Measurements from ENCODE around the gene TRPM3.
"Not testable (repeated sequence)": the region's sequence is repeated elsewhere in the genome, so short reads cannot be mapped to it uniquely, and the experiment has no call there.

The TRPM3 gene

GRCh38 chr9:70724794-70725193 is 396.6 kb downstream of the TRPM3 start:
- not testable (repeated sequence) for DNase-seq

DNA sequence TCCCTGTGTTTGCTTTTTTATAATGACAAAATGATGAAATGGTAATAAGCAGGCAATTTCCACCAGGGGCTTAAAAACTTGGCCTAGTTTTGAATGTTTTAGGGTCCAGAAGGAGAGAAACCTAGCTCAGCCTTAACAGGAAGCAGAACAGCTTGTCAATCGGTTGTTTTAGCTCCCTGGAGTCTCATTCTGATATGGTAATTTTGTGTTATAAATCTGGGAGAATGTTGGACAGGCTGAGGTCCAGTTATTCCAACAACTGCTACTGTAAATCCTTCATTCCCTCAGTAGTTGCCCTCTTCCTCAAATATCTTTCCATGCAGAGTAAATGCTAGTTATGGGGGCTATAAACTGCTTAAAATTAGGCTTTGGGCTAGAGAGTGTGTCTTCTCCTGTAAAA is 397.4 kb downstream of the TRPM3 start:
- DNase-seq: not testable (repeated sequence)

DNA sequence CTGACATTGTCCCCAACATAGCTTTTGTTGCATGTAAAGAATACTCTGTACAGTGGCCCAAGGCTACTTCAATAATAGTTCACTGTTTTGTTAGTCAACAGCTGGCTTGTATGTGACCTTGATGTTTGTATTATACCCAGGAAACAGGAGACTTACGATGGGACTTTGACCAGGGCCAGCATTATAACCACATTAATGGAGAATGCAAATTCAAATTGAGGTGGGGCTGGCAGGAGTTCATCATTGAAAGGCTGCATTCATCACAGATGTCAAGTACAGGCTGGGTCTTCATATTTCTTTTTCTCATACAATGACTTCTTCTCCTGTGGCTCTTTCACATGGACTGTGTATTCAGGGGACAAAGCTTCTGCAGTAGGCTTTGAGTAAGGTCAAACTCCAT is 414.6 kb downstream of the TRPM3 start:
- DNase-seq: not testable (repeated sequence)

DNA sequence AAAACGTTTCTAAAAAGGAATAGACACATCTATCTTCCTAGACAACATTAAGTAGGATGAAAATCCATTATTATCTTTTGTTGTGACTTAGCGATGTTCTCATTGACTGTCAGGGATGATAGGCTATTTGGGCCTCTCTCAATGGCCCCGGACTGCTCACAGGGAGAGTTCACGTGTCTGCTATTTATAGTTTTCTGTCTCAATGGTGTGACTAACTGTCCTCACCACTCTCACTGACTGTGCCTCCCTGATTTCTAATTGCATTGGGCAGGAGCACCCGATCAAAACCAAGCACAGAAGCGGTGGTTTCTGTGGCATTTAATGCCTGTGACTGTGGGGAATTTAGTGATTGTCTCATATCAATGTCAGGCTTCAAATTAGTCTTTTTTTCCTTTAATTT is 420.3 kb downstream of the TRPM3 start:
- no peak for DNase-seq

- DNase-seq: no peak
These were observed 424.6 kb downstream of the TRPM3 start for GRCh38 chr9:70696694-70697335.

GRCh38 chr9:70694758-70695157 is 426.7 kb downstream of the TRPM3 start:
- no peak for DNase-seq

DNA sequence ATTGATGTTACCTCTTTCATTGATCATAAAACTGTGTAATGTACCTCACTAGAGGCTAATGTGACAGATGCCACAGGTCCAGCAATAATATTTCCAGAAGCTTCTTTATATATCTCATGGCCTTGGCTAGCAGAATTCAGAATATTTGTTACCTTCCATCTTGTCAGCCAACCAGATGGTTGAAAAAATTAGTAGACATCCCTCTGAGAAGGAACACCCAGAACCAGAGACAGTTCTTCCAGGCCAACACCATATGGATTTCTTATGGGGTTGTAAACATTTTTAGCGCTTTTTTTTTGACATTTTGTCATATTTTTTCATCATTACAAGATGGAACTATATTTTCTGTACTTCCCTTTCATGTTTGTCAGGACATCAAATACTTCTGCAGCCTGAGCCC is 428.2 kb downstream of the TRPM3 start:
- DNase-seq: no peak

DNA sequence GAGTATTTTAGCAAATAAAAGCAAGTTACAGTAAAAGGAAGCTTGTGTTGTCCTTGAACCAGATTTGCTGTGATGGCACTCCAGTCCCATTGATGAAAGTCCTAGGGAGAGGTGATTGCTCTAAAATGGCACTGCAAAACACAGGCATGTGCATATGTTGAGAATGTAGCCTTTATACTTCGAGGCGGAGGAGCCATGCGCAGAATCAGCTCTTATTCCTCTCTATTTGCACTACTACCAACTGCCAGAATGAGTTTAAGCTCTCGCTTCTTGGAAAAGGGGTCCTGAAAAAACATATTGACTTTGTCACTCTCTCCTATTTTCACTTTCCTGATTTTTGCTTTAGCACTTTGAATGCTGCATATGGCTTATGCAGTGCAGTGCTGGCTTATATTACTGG is 429.0 kb downstream of the TRPM3 start:
- no peak for DNase-seq

GRCh38 chr9:70688704-70689103 is 432.7 kb downstream of the TRPM3 start:
- no peak for DNase-seq

DNA sequence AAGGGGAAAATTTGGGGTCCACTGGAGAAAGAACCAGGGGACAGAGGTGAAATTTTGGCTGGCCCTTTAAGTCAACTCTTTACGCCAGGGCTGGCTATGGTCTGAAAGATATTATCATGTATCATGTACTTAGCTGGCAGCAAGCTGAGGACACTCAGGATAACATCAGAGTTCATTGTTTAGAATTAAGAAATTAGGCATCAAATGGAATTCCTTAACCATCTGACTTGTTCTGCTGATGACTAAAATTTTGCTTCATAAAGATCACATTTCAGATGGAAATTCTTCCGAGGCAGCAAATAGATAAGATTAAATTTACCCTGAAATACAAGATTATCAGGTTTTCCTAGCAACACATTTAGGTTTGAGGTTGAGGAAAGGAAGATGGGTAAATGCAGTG is 437.6 kb downstream of the TRPM3 start:
- DNase-seq: no peak

- no peak for DNase-seq
These were observed 439.1 kb downstream of the TRPM3 start for GRCh38 chr9:70682298-70682697.

- no peak for DNase-seq
These were observed 441.6 kb downstream of the TRPM3 start for GRCh38 chr9:70679845-70680244.

DNA sequence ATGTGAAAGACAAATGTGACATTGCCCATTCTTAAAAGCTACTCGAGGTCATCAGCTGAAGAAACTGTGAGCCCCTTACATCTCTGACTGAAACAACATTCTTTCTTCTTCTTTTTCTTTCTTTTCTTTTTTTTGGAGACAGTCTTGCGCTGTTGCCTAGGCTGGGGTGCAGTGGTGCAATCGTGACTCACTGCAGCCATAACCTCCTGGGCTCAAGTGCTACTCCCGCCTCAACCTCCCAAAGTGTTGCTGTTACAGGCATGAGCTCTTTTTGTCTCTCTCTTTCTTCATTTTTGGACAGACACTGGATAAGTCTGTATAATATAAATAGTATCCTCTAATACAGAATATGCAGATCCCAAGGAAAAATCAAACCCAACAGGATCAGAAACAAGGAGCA is 443.3 kb downstream of the TRPM3 start:
- DNase-seq: no peak

DNA sequence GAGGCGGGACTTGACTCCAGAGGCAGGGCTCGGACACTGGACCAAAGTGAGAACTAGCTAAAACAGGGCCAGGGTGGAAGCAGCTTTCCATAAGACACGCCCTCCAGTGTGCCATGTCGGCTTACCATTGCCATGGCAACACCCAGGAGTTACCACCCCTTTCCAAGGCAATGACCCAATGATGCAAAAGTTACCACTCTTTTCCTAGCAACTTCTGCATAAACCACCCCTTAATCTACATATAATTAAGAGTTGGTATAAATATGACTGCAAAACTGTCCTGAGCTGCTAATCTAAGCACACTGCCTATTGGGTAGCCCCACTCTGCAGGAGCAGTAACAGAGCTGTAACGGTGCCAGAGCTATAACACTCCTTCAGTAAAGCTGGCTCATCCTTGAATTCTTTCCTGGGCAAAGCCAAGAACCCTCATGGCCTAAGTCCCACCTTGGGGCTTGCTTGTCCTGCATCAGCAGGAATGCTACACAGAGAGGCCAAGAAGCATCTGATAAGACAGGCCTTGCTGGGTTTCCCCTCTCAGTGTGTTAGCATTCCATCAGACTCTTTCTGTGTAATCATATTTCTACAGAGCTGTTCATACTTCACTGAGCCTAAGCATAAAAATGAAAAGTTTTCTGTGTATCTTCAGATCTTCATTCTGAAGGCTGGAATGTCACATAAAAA is 444.2 kb downstream of the TRPM3 start:
- DNase-seq: no peak

- no peak for DNase-seq
These were observed 445.5 kb downstream of the TRPM3 start for GRCh38 chr9:70675868-70676370.

- no peak for DNase-seq
These were observed 447.6 kb downstream of the TRPM3 start for GRCh38 chr9:70673844-70674243.

DNA sequence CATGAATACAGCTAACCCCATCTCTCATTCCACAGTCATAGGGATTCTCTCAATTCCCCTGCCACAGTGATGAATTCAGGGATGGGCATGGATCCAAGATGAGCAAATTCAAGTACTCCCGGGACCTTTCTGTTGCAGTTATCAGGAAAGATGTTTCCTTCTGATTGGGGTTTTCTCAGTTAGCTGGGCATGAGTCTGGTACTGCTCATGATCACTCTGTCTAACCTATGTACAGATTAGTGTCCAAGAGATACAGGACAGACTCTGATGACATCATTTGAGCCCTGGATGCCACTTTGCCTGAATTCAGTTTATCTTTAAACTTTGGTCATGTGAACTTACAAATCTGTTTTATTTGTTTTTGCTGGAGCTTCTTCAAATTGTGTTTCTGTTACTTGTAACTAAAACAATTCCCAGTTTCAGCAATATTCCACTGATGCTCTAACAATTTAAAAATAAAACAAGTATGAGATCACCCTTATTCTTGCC is 449.2 kb downstream of the TRPM3 start:
- DNase-seq: no peak

- DNase-seq: no peak
These were observed 452.7 kb downstream of the TRPM3 start for GRCh38 chr9:70668751-70669150.

GRCh38 chr9:70658765-70659164 is 462.7 kb downstream of the TRPM3 start:
- no peak for DNase-seq

GRCh38 chr9:70656281-70656680 is 465.1 kb downstream of the TRPM3 start:
- DNase-seq: no peak

- no peak for DNase-seq
These were observed 467.3 kb downstream of the TRPM3 start for GRCh38 chr9:70654144-70654543.

GRCh38 chr9:70644627-70645026 is 476.8 kb downstream of the TRPM3 start:
- DNase-seq: not testable (repeated sequence)

DNA sequence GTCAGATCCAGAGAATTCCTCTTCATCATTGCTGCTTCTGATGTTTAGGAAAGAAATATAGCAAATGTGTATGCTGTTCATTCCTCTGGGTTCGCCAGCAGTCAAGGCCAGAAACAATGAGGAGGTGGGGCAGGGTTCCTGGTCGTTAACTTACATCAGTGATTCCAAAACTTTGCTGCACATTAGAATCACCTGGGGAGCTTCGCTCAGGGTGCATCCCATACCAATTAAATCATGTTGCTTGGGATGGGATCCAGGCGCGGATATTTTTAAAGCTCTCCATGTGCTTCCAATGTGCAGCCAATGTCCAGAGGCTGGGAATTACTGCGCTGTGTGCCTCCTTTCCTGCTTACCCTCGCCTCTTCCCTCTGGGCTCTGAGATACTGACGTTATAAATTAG is 479.1 kb downstream of the TRPM3 start:
- no peak for DNase-seq

DNA sequence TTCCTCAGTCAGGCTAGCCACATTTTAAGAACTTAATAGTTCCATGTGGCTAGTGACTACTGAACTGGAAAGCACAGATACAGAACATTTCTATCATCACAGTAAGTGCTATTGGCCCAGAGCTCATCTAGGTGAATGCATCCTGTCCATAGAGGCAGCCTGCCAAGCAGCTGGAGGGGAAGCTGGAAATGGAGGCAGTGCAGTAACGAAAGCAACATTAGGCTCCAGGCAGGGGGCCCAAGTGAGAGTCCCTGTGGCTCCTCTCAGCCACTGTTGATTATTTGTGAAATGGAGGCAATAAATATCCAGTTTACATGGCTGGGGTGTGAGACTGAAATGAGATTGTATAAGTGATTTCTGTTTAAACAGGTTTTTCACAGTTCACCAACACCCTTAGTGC is 479.8 kb downstream of the TRPM3 start:
- DNase-seq: no peak

GRCh38 chr9:70641031-70641430 is 480.4 kb downstream of the TRPM3 start:
- no peak for DNase-seq
